Activated CD8-positive, alpha-beta memory T cell treated with anti-CD3 and anti-CD28 coated beads, Interleukin-2, amount 50 U/mL, for 4 hours (primary cell): ENCODE measurements around the gene XBP1.
A peak's percentile ranks its signal among the peaks of the same experiment; 100 is the strongest.
"Not testable (repeated sequence)": the region's sequence is repeated elsewhere in the genome, so short reads cannot be mapped to it uniquely, and the experiment has no call there.

Experiments
- DNase-seq: peaks from one replicate; pipeline ENCODE4 v3.0.0-alpha.2; 2020

The XBP1 gene

GRCh38 chr22:28791841-28792490 lies 8.4 kb downstream of the XBP1 start:
- no peak for DNase-seq

GRCh38 chr22:28791124-28791523 lies 9.2 kb downstream of the XBP1 start:
- DNase-seq: no peak

DNA sequence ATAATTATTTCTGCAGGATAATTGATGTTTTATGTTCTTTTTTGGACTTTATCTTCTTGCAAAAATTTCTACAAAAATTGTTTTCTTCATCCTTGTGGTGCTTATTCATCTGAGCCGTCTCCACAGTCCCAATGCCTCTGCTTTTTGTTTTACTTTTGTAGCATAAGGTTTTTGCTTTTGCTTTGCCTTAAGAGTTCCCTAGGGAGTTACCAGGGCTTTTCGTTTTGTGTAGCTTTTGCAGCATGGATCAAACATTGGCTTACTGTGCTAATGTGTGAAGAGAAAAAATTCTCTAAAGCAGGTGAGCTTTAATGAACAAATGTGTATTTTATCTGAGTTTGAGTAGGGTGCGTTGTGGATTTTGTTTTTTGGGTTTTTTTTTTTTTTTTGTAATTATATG lies 11.8 kb downstream of the XBP1 start:
- DNase-seq: no peak

DNA sequence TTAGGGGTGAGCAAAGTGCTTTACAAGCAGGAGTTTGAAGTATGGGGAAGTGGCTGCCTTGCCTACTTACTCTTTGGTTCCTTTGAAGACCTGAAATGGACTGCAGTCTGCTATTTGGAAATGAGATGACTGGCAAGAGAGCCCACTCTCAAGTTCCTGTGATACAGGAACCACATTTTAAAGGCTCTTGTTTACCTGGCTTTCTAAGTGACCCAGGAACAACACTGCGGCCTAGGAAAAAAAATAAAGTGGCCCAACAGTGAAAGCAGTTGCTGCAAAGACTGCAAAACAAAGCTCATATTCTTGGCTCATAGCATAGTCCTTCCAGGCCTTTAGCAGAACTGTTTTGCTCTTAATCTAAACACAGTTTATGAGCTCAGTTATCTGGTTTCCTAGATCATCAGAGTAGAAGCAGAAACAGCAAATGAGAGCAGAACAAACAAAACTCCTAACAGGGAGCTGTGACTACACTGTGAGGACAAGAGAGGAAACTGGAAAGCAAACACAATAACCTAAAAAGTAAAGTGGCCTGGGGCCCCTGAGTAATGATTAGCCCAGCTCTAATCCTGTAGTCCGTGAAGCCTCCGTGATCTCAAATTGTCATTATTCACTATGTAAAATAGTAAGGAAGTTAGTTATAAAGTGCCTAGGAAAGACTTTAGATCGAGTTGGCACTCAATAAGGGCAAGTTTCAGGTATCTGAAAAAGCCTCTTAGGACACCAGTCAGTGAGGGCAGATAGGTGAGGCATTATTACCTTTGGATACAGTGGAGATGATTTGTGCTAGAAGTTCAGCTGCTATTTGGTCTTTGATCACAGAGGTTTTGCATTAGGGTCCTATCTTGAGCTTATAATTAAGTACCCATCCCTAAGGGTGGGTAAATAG lies 16.3 kb downstream of the XBP1 start:
- DNase-seq: no peak

DNA sequence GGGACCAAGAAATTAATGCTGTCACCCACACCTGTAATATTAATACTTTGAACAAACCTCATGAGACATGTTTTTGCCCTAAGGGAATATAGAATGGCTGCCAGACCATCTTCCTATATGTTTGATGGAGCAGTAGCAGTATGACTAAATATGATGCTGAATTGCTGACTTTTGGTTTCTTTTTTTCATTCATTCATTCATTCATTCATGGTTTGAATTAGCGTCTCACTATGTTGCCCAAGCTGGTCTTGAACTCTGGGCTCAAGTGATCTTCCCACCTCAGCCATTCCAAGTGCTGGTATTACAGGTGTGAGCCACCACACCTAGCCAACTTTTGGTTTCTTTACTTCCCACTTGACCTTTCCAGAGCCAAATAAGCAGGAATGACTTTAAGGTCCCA lies 20.1 kb downstream of the XBP1 start:
- no peak for DNase-seq

GRCh38 chr22:28779833-28780232 lies 20.5 kb downstream of the XBP1 start:
- no peak for DNase-seq

DNA sequence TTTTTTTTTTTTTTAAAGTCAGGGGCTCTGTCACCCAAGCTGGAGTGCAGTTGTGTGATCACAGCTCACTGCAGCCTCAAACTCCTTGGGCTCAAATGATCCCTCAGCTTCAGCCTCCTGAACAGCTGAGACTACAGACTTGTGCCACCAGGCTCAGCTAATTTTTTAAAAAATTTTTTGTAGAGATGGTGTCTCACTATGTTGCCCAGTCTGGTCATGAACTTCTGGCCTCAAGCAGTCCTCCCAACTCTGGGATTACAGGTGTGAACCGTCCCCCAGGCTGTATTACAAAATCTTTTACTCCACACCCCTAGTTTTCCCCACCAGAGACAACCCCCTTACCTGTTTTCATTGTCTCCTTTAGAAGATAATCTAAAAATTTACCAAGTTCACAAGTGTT lies 26.0 kb downstream of the XBP1 start:
- DNase-seq: no peak

DNA sequence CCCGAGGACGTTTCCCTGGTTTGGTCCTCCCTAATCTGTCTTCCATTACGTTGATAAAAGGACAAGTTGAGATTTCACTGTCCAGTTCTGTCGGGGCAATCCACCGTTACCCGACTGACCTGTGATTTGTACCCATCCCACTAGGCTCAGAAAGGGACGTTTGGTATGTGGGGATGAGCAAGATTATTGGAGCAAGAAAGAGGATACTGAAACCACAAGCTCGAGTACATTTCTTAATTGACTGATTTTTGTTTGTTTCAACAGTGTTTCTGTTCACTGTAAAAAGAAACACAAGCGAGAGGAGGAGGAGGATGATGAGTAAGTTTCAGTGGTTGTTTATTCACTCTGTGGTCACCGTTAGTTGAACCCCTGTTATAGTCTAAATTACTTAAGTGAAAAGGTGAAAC lies 26.9 kb downstream of the XBP1 start:
- no peak for DNase-seq

- DNase-seq: peak; percentile 92
Measured at GRCh38 chr22:28772633-28773460, 27.5 kb downstream of the XBP1 start, which contains the start of gene CCDC117. TSS of gene CCDC117 (plus strand) at chr22:28772695. CDS start at chr22:28772850, 155 bp downstream.

- no peak for DNase-seq
Measured at GRCh38 chr22:28771195-28771791, 29.1 kb downstream of the XBP1 start.

GRCh38 chr22:28769394-28770085 lies 30.8 kb downstream of the XBP1 start:
- no peak for DNase-seq

DNA sequence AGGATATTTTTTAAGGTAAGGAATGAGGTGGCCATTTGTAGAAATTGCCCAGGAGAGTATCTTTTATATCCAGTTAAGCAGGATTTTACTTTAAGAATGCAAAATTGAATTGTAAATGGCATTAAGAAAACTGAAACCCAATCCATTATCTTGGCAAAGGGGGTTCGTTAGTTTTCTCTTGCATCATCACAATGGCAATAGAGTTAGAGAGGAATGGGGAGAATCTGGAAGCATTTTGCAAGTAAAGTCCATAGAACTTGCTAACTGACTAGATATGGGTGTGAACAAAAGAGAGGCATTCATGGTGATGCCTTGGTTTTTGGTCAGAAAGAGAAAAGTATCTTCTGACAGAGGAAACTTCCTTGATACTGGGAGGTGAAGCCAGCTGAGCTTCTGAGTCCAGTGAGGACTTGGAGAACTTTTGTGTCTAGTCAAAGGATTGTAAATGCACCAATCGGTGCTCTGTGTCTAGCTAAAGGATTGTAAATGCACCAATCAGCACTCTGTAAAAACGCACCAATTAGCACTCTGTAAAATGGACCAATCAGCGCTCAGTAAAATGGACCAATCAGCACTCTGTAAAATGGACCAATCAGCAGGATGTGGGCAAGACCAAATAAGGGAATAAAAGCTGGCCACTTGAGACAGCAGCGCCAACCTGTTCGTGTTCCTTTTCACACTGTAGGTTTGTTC lies 31.5 kb downstream of the XBP1 start:
- DNase-seq: no peak

DNA sequence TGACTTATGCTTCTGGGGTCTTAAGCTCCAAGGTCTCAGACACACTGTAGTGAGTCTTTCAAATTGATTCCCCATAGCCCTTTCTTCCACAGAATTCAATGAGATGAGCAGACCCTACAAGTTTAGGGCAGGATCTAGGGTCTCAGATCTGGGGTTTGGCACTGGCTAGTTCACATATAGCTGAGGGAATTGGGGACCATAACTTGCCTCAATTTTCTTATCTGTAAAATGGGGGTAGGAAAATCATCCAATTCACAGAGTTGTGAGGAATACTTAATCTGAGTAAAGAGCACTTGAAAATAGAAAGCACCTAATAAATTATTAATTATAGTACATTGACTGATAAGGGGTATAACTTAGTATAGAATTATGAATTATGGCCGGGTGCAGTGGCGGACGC lies 33.7 kb downstream of the XBP1 start:
- no peak for DNase-seq

- not testable (repeated sequence) for DNase-seq
Measured at GRCh38 chr22:28762000-28762399, 38.4 kb downstream of the XBP1 start.

DNA sequence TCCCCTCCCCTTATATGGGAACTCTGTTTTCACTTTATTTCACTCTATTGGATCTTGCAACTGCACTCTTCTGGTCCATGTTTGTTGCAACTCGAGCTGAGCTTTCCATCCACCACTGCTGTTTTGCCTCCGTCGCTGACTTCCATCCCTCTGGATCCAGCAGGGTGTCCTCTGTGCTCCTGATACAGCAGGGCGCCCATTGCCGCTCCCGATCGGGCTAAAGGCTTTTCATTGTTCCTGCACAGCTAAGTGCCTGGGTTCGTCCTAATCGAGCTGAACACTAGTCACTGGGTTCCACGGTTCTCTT lies 39.0 kb downstream of the XBP1 start:
- DNase-seq: no peak

- no peak for DNase-seq
Measured at GRCh38 chr22:28759861-28760560, 40.4 kb downstream of the XBP1 start.

DNA sequence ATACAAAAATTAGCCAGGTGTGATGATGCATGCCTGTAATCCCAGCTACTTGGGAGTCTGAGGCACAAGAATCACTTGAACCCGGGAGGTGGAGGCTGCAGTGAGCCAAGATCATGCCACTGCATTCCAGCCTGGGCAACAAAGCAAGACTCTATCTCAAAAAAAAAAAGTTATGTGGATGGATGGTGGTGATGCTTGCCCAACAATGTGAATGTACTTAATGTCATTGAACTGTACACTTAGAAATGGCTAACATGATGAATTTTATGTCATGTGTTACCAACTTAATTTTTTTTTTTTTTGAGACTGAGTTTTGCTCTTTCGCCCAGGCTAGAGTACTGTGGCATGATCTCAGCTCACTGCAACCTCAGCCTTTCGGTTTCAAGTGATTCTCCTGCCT lies 45.9 kb downstream of the XBP1 start:
- not testable (repeated sequence) for DNase-seq

DNA sequence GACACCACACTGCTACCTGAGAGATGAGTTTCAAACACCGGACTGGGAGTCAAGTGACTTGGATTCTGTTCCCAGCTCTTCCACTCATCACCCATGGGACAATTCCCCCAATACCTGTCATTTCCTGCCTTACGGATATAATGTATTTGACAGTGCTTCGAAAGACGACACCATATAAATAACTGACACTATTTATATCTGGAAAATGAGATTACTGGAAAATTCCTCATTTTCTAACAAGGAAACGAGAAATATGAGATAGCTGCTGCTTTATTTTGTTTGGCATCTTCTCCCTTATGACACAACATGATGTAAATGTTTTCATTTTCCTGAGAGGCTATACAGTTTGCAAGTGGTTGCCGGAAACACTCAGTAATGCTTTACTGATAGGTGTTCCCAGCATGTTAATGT lies 49.9 kb downstream of the XBP1 start:
- DNase-seq: no peak
